GM19023 (cell line): ENCODE data around the gene SCGB1A1.

Source experiments
- ATAC-seq: cut with Tn5 transposase; IDR thresholded peaks from one replicate; pipeline ENCODE4 v1.9.1; 2021; ENCODE audit warnings: mild to moderate bottlenecking, moderate library complexity; ENCODE audit not compliant: unreplicated experiment

SCGB1A1 gene

GRCh38 chr11:62420882-62421281, 2.0 kb downstream of the SCGB1A1 start:
- ATAC-seq, result no peak

- ATAC-seq, result no peak
Measured at GRCh38 chr11:62421996-62422395, 3.2 kb downstream of the SCGB1A1 start.

GRCh38 chr11:62423012-62423411, 4.2 kb downstream of the SCGB1A1 start:
- ATAC-seq, result no peak

DNA sequence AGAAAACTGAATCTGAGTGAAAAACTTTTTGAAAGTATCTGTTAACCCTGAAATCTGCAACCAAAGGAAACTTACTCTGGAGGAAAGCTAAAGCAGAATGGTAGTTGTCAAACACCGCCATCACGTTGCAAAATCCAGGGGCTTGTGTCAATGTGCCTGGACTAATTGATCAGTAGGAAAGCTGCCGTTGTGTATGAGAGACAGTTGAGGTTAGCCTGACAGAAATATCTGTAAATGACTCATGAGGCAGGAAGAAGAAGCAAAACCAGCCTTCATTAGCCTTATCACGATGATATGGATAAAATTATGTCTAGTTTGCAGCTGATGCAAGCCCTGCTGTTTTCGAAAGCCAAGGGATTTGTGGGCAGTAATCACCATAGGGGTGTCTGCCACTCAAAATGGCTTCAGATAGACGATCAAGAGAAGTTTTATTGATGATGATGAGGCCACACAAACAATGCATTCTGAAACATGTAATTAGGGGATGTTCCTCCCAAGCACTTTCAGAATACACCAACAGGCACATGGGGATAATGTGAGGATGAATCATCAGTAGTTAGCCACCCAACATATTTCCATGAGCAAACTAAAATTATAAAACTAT, 8.9 kb downstream of the SCGB1A1 start:
- ATAC-seq, result no peak

GRCh38 chr11:62428871-62429560, 10.2 kb downstream of the SCGB1A1 start:
- ATAC-seq, result no peak

DNA sequence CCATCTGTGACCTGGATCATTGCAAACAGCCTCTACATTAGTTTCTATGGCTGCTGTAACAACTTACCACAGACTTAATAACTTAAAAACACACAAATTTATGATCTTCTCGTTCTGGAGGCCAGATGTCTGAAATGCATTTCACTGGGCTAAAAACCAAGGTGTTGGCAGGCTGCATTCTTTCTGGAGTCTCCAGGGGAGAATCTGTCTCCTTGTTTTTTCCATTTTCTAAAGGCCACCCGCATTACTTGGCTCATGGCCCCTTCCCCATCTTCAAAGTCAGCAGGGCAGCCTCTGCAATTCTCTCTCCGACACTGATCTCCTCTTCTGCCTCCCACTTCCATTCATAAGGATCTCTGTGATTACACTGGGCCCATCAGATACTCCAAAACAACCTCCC, 11.6 kb downstream of the SCGB1A1 start:
- ATAC-seq, result no peak

GRCh38 chr11:62431171-62431901, 12.5 kb downstream of the SCGB1A1 start:
- ATAC-seq, result no peak

GRCh38 chr11:62432695-62433094, 13.9 kb downstream of the SCGB1A1 start:
- no peak for ATAC-seq

DNA sequence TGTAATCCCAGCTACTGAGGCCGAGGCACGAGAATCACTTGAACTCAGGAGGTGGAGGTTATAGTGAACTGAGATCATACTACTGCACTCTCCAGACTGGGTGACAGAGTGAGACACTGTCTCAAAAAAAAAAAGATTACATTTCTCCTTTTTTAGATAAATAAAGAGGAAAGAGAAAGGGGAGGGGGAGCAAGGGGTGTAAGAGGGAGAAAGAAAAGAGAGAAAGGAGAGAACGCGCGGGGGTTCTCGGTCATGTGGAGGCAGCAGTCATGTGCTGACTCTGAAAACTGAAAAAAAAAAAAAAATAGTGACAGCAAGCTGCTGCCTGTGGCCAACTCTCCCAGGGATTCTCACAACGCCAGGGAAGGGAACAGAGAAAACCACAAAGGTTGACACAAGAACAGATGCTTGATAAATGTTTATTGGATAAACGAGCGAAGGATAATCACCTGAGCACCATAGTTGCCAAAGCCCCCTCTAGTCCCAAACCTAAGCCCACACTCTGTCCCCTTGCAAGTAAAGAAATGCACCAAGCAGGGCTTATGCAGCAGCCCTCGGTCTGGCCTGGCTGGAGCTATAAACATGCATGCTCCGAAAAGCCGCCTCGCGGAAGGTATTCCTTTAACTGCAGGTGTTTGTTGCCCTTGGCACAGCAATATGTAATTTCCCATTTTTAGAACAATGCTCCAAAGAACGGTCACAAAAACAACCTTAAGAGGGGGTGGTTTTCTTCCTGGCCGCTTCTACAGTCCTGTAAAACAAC, 14.5 kb downstream of the SCGB1A1 start:
- no peak for ATAC-seq

DNA sequence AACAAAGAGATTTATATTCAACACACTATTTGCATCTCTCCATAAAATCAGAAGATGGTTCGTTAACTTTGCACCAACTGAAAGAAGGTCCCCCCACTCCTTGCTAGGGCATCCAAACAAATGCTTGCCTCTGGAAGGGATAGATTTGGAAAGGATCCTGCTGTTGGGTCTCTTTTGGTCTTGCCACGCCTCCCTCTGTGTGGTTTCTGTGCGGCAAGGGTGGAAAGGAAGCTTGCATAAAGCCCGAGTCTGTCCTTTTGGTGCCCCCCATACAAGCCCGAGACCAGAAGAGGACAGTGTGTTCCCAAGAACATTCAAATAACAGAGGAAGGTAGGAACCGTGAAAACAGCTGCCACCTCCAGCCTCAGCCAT, 15.1 kb downstream of the SCGB1A1 start:
- ATAC-seq, result no peak

- ATAC-seq, result no peak
Measured at GRCh38 chr11:62435846-62436660, 17.2 kb downstream of the SCGB1A1 start.

DNA sequence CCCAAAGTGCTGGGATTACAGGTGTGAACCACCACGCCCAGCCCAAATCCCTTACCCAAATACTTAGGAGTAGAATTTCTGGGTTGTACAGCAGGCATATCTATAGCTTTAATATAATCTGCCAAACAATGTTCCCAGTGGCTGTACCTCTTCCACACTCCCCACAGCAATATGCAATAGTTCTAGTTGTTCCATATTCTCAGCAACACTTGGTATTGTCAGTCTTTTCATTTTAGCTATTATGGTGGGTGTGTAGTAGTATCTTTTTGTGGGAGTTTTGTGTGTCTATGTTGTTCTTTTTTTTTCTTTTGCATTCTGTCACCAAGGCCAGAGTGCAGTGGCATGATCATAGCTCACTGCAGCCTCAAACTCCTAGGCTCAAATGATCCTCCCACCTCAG, 18.8 kb downstream of the SCGB1A1 start:
- no peak for ATAC-seq

- no peak for ATAC-seq
Measured at GRCh38 chr11:62438641-62439040, 19.8 kb downstream of the SCGB1A1 start.

GRCh38 chr11:62439785-62440602, 21.2 kb downstream of the SCGB1A1 start:
- no peak for ATAC-seq

GRCh38 chr11:62443390-62444235, 24.8 kb downstream of the SCGB1A1 start:
- no peak for ATAC-seq

DNA sequence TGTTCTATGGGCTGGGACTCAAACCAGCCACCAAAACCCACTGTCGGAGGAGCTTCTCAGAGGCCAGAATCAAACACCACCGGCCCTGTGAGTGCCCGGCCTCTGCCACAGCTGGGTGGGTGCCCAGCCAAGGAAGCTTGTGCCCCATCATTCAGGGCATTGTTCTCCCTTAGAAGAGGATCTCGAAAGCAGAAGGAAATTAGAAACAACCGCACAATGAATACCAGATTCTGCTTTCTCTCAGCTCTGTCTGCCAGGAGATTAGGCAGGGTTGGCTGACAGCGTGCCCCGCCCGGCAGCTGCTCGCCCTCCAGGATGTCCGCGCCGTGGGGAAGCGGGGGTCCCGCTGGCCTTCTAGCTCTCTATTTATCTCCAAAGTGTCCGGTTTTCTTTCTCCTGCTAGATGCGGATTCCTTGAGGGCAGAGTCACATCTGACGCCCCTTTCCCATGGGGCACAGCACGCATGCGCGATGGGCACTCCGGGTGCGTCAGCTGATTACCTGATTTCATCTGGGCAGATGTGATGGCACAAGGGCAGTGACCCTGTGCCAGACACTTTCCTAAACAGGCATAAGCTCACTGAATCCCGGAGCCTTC, 25.5 kb downstream of the SCGB1A1 start:
- ATAC-seq, result no peak

DNA sequence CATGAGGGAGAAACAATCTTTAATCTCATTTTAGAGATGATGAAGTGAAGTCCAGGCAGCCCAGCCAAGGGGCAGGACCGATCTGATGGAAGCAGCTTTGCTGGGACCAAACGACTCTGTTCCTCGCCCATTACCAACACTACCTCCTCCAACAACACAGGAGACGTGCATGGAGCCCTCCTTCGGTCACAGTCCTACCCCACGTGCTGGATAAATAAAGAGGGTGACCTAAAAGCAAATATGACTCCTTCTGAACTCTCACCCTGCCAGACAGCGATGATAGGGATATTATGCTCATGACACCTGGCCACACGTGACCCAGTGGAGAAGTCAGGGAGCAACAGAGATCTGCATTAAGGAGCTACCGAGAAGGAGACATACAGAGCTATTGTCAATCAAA, 26.0 kb downstream of the SCGB1A1 start:
- ATAC-seq, result no peak

DNA sequence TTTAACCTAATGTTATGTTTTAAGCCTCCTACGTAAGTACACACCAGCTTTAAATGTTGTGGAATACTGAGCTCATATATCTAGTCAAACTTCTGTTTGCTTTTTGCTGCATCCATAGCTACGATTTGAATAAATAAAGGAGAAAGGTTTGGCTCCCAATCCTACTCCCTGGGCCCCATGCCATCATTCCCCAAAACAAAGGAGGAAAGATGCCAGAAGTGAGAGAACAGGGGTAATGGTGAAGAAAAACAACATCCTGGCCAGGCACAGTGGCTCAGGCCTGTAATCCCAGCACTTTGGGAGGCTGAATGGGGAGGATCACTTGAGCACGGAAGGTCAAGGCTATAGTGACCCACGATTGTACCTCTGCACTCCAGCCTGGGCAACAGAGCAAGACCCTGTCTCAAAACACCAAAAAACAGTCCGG, 26.5 kb downstream of the SCGB1A1 start:
- ATAC-seq, result no peak
